HG03442 (cell line): ENCODE measurements around the gene MTHFSD.

Experiments
- ATAC-seq: cut with Tn5 transposase; IDR thresholded peaks from one replicate; pipeline ENCODE4 v1.9.1; 2021; ENCODE audit warnings: mild to moderate bottlenecking, moderate library complexity; ENCODE audit not compliant: unreplicated experiment

MTHFSD gene

GRCh38 chr16:86555704-86556075 is 655 bp upstream of the MTHFSD start:
- no peak for ATAC-seq

DNA sequence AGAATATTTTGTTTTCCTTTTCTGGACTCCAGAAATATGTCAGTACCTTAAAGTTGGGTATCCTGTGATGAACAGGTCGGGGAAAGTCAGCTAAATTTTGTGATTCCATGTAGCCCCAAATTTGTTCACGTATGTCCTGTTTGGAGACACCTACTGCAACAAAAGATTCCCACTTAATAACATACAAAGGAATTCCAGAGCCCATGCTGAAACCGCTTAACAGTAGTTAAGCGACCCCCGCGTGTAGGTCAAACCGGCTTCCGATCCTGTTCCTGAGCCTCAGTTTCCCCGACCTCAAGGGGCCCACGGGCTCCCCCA is 477 bp downstream of the MTHFSD start:
- no peak for ATAC-seq

DNA sequence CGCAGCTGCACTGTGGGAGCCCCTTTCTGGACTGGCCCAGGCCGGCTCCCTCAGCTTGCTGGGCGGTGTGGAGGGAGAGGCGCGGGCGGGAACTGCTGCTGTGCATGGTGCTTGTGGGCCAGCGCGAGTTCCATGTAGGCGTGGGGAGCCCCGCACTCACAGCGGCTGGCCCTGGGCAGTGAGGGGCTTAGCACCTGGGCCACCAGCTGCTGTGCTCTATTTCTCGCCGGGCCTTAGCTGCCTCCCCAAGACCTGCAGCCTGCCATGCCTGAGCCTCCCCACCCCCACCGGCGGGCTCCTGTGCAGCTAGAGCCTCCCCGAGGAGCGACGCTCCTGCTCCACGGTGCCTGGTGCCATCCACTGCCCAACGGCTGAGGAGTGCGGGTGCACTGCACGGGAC is 1.7 kb downstream of the MTHFSD start:
- no peak for ATAC-seq

DNA sequence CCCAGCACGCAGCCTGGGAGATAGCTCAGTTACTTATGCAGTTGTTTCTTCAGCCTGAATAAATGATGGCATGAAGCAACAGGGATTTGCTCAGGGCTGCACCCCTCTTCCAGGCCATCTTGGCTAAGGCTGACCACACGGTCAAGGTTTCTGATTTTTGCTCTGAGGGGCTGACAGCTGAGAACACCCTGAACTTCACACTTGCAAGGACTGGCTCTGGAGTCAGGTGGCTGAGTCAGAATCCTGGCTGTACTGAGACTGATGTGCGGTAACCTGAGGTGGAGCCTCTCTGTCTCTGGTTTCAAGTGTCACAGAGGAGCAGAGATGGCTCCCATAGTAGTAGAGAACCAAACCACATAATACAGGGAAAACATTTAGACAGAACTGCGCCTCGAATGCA is 4.8 kb downstream of the MTHFSD start:
- no peak for ATAC-seq

DNA sequence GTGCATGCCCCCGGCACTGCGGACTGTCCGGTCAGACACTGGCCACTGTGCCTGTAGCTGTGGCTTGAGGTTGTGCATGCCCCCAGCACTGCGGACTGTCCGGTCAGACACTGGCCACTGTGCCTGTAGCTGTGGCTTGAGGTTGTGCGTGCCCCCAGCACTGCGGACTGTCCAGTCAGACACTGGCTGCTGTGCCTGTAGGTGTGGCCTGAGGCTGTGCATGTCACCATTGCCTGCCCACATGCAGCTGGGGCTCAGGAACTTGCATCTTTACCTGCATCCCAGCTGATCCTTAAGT is 5.2 kb downstream of the MTHFSD start:
- ATAC-seq, result no peak

GRCh38 chr16:86549076-86549892 is 5.8 kb downstream of the MTHFSD start:
- ATAC-seq, result no peak

DNA sequence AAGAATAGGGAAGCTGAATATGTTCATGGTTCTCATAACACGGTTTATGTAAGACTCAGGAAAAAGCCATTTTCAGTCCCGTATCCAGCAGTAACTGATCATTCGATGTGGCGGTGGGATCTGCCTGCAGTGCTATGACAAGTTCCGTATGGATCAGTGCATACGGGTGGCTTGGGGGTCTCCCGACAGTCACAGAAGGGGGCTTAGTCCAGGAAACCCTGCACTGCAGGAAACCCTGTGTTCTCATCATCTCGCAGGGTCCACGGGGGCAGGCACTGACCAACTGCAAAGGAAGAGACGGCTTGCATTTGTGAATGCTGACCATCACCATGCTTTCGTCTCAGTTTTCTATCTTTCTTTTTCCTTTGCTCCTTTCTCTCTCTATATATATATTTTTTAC is 7.7 kb downstream of the MTHFSD start:
- ATAC-seq, result no peak

GRCh38 chr16:86546638-86547013 is 8.4 kb downstream of the MTHFSD start:
- no peak for ATAC-seq

DNA sequence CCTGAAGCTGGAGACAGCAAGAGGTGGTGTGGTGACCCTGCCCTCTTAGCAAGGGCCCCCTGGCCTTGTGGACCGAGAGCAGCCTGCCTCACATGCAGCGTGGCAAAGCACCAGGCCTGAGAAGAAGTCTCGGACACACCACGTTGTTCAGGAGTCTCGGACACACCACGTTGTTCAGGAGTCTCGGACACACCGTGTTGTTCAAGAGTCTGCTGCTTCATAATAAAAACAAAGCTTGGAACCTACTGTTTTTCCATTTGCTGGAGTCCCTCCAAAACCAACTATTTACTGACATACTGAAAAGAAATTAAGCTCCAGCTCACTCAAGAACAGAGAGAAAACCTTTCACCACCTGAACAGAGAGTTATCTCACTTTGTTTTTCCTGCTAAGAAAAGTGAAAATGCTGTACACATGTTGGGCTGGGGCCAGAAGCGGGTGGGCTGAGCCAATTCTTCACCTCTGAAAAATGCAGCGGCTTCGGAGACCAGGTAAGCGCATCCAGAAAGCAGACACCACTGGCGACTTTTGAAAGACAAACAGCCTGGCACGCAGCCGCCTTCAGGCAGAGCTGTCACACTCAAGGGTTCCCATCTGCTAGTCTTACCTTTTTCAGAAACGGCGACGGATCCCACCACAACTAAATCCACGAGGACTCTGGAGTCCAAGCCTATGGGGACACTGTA is 8.9 kb downstream of the MTHFSD start:
- no peak for ATAC-seq

DNA sequence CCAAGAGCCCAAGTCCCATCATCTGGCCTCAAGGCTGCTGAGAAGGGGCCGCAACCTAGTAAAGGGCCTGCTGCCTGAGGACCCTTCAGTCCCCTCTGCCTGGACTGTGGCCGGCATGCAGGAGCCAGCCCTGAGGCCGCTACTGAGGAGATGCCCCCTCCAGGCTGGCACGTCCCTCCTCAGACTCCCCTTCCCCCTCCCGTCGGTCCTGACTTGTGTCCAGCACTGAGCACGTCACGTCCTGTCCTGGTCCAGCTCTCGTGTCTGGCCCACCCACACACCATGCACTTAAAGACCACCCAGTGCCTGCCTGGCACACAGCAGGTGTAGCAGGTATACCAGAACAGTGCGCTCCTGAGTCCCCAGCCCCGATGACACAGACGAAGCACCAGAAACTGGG is 9.6 kb downstream of the MTHFSD start:
- no peak for ATAC-seq

DNA sequence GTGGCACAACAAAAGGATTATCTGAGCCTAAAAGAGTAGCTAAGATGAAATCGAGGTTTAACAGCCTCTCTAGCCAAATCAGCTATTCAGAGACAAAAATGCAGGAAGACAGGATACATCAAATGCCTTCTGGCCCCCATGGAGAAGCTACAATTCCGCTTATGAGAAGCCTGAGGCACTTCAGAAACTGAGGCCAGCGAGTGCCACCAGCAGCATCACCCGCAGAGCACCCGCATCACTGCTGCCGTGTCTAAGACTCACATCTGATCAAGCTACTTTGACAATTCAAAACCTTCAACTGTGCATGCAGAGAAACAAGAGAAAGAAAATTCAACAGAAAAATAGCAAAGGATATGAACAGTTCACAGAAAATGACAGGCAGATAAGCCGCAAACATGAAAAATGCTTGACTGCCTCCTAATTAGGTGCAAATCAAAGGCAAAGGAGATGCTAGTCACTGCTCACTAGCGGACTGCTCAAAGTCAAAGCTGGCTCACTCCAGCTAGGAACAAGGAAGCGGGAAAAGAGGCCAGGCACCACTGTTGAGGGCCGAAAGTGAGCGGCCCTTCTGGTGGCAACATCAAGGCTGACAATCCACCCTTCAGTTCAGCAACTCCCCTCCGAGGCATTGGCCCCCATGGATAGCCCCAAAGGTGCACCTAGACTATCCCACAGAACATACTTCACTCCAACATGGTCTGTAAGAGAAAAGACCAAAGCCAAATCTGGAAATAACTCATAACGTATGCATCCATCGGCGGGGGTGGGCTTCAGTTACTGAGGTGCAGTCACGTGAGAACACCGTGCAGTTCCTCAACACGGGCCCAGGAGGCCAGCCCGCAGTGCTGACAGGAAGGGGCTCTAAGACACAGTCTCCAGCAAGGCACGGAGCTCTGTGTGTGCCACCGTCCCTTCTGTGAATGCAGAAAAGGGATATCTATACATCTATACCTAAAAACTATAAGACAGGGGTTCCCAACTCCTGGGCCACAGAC is 12.0 kb downstream of the MTHFSD start:
- no peak for ATAC-seq

DNA sequence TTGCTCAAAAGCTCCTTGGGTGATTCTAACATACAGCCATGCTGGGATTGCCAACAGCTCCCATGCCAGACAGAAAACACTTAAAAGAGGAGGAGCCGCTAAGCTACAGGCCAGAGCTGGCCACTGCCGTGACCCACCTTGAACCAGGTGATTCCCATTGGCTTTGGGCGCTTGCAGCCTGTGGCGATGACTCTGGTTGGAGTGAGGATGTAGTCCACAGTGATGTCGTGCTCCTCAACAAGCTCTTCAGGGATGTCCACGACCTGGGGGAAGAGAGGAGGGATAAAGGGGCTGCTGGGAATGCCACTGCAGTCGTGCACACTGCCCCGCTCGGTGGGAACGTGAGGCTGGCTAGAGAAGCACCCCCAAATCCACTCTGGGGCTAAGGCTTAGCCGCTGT is 13.5 kb downstream of the MTHFSD start:
- no peak for ATAC-seq

- ATAC-seq, result no peak
These were observed 14.1 kb downstream of the MTHFSD start for GRCh38 chr16:86540894-86541293.

DNA sequence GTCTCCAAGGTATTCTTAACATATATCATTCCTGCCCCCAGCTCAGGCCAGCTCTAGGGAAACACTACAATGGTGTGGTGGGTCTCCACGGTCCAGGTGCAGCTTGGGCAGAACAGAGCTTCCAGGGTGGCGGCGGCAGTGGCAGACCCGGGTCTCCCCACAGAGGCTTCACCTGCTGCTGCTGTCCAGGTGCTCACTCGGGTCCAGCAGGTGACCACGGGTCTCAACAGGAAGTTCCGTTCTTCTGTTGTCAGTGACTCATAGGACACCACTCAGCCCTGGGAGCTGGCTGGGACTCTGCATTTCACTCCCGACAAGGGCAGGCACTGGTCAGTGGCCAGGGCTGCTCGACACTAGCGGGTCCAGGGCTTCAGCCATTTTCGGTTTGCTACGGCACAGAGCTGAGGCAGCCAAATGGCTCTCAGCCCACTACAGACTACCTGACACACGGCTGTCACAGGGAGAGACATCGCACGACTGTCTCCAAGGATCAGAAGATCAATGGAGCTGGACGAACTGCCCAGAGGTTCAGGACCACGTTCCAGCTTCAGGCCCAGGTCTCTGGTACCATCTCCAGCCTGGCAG is 16.7 kb downstream of the MTHFSD start:
- ATAC-seq, result no peak

GRCh38 chr16:86537486-86537885 is 17.5 kb downstream of the MTHFSD start:
- no peak for ATAC-seq

- ATAC-seq, result no peak
These were observed 18.4 kb downstream of the MTHFSD start for GRCh38 chr16:86536621-86537020.

- no peak for ATAC-seq
These were observed 20.0 kb downstream of the MTHFSD start for GRCh38 chr16:86534779-86535615.

DNA sequence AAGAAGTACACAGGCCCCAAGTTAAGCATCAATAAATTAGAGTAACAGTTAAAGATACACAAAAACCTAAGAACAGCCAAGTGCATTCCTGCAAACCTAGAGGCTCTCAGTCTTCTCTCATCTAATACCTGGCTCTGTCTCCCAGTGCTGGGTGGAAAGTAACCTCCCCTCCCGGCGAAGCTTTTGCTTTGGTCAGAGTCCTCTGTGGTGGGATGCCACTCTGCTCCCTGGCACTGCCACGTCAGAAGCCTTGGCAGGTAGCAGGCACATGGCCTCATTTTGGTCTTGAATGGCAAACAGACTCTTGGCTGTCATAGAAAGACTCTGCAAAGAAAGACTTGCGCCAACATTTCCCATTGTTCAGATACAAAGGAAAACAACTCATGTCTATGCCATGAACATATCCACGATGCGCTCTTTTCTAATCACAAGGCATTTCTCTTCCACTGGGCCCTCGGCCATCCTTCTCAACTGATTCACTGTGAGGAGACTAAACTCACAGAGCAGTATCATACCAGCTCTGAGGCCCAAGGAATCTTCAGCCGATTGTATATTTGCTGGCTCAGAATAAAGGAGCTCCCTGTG is 21.2 kb downstream of the MTHFSD start:
- no peak for ATAC-seq

DNA sequence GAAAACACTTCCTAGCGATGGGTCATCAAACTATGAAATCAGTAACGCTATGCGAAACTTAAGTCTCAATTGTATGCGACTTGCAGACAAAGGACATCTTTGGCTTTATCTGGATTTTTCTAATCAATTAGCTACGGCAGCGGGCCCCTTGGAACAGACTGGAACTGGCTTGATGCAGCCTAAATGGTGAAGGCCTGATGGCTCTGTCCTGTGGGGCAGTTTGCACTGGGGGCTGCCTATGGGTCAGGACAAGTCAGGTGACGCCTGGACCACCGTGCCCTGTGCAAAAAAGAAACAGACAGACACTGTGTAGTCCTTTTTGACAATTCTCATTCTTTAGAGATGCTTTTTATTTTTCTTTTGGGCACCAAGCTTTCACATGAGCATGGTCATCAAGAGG is 22.0 kb downstream of the MTHFSD start:
- ATAC-seq, result no peak

- no peak for ATAC-seq
These were observed 22.6 kb downstream of the MTHFSD start for GRCh38 chr16:86532526-86532815.
